Trophoblast cell (in vitro differentiated cells and primary cell): ENCODE measurements around the gene MRAP.
A peak's percentile ranks its signal among the peaks of the same experiment; 100 is the strongest.

Experiments
- DNase-seq, 2 donors: peaks; one replicate each; pipeline ENCODE4 v3.0.0-alpha.2; 2016
- H2AFZ ChIP-seq: 2 replicates; pipeline ENCODE4 v1.6.1; 2013; ENCODE audit warnings: low read length, moderate library complexity, mild to moderate bottlenecking; ENCODE audit not compliant: insufficient read depth, poor library complexity
- H2AK5ac ChIP-seq: 2 replicates; pipeline ENCODE4 v1.6.1; 2013; ENCODE audit warnings: mild to moderate bottlenecking, low read length
- H2BK120ac ChIP-seq: 2 replicates; pipeline ENCODE4 v1.6.1; 2013; ENCODE audit warnings: low read length, mild to moderate bottlenecking, moderate library complexity; ENCODE audit not compliant: insufficient read depth, poor library complexity
- H2BK12ac ChIP-seq: 2 replicates; pipeline ENCODE4 v1.6.1; 2013; ENCODE audit warnings: mild to moderate bottlenecking, low read length, moderate library complexity
- H2BK5ac ChIP-seq: 2 replicates; pipeline ENCODE4 v1.6.1; 2013; ENCODE audit warnings: low read length, low read depth, moderate library complexity, mild to moderate bottlenecking; ENCODE audit not compliant: poor library complexity
- H3K14ac ChIP-seq: 2 replicates; pipeline ENCODE4 v1.6.1; 2013; ENCODE audit warnings: mild to moderate bottlenecking, low read length
- H3K18ac ChIP-seq: 2 replicates; pipeline ENCODE4 v1.6.1; 2013; ENCODE audit warnings: mild to moderate bottlenecking, low read length
- H3K23ac ChIP-seq: 2 replicates; pipeline ENCODE4 v1.6.1; 2013; ENCODE audit warnings: low read length
- H3K27ac ChIP-seq: 2 replicates; pipeline ENCODE4 v1.5.1; 2013; ENCODE audit warnings: low read depth, mild to moderate bottlenecking, inconsistent platforms, low read length, moderate library complexity
- H3K27me3 ChIP-seq: 2 replicates; pipeline ENCODE4 v1.6.1; 2013; ENCODE audit warnings: inconsistent platforms, mild to moderate bottlenecking, low read length, moderate library complexity; ENCODE audit not compliant: insufficient read depth
- H3K36me3 ChIP-seq, 2 experiments: 1 replicate in 1 of 2; 2 replicates in 1 of 2; pipeline ENCODE4 v1.6.1; 2013; ENCODE audit warnings: low read length in 2 of 2, mild to moderate bottlenecking in 2 of 2, moderate library complexity in 1 of 2; ENCODE audit not compliant: insufficient read depth in 2 of 2, control insufficient read depth in 1 of 2
- H3K4ac ChIP-seq: 2 replicates; pipeline ENCODE4 v1.6.1; 2013; ENCODE audit warnings: low read depth, mild to moderate bottlenecking, low read length, moderate library complexity
- H3K4me1 ChIP-seq, 2 experiments: 1 replicate in 1 of 2; 2 replicates in 1 of 2; pipeline ENCODE4 v1.6.1; 2013; ENCODE audit warnings: low read length in 2 of 2, mild to moderate bottlenecking in 2 of 2, moderate library complexity in 1 of 2; ENCODE audit not compliant: insufficient read depth in 2 of 2, control insufficient read depth in 1 of 2
- H3K4me2 ChIP-seq: 2 replicates; pipeline ENCODE4 v1.6.1; 2013; ENCODE audit warnings: inconsistent platforms, mild to moderate bottlenecking, low read length, moderate library complexity
- H3K4me3 ChIP-seq: 2 replicates; pipeline ENCODE4 v1.5.1; 2013; ENCODE audit warnings: mild to moderate bottlenecking, low read depth, low read length, inconsistent platforms
- H3K79me1 ChIP-seq: one replicate; pipeline ENCODE4 v1.6.1; 2013; ENCODE audit warnings: low read length
- H3K79me2 ChIP-seq: 2 replicates; pipeline ENCODE4 v1.6.1; 2013; ENCODE audit warnings: low read length, mild to moderate bottlenecking; ENCODE audit not compliant: control insufficient read depth, insufficient read depth, poor library complexity
- H3K9ac ChIP-seq: 2 replicates; pipeline ENCODE4 v1.6.1; 2013; ENCODE audit warnings: mild to moderate bottlenecking, low read length
- H3K9me3 ChIP-seq: 2 replicates; pipeline ENCODE4 v1.6.1; 2013; ENCODE audit warnings: low read depth, mild to moderate bottlenecking, control low read depth, inconsistent platforms, low read length; ENCODE audit not compliant: insufficient read depth
- H4K12ac ChIP-seq: 2 replicates; pipeline ENCODE4 v1.6.1; 2013; ENCODE audit warnings: low read depth, mild to moderate bottlenecking, low read length, moderate library complexity
- H4K8ac ChIP-seq: 2 replicates; pipeline ENCODE4 v1.6.1; 2013; ENCODE audit warnings: low read depth, mild to moderate bottlenecking, low read length, moderate library complexity
- H4K91ac ChIP-seq: one replicate; pipeline ENCODE4 v1.6.1; 2013; ENCODE audit warnings: low read depth, mild to moderate bottlenecking, low read length, moderate library complexity
- WGBS: extraction: QIAGEN DNeasy Blood & Tissue Kit; methylation state at CpG from one replicate; pipeline ENCODE4 v1.1.7; 2013; ENCODE audit warnings: missing lambda C conversion rate; ENCODE audit not compliant: insufficient read length, insufficient coverage; ENCODE audit errors: extremely low coverage; 5-methylcytosine and 5-hydroxymethylcytosine counted together

MRAP gene

DNA sequence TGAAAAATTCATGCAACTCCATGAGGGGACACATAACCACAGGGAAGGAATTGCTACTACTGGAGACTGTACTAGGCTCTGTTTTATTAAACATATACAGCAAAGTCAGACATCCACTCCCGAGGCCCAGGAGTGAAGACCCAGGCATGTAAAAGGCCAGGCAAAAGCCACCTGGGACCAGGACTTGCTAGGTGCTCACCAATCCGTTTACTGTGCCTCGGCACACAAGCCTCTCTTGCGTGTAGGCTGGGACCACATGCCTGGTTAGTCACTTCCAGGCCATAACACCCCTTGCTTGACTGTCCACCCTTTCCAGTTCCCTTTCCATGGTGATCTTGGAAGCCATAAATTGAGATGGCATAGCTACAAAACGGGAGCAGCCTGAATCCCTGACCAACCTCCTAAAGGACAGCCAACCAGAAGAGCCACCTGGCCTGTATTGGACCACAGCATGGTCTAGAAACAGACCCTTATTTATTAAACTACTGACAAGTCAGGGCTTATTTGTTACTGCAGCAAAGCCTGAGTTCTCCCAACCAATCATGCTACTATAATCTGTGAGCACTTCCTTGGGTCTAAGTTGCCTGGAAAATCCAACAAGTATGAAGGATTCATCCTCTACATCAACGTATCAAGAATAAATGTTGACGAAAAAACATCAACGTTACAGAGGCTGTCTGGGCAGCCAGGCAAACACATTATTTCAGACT, 54.5 kb downstream of the MRAP start:
- no peak overlapping the region for H2BK120ac ChIP-seq
- H3K9me3 ChIP-seq, result no peaks in the 10 kb centered on the region
- H2AK5ac ChIP-seq, result no peak overlapping the region
- no peak overlapping the region for H2BK12ac ChIP-seq
- no peak overlapping the region for H2BK5ac ChIP-seq
- no peaks in the 10 kb centered on the region for H3K79me1 ChIP-seq
- H4K8ac ChIP-seq, result no peak overlapping the region
- H3K4ac ChIP-seq, result no peak overlapping the region
- H4K12ac ChIP-seq, result no peak overlapping the region
- H3K18ac ChIP-seq, result no peak overlapping the region
- H3K23ac ChIP-seq, result no peak overlapping the region
- no peak overlapping the region for H4K91ac ChIP-seq
- no peak overlapping the region for H3K4me2 ChIP-seq
- H3K4me1 ChIP-seq, result peaks cover 14 to 22% of the 10 kb centered on the region in 2 experiments
- peaks cover 40 to 52% of the 10 kb centered on the region in 2 experiments for H3K36me3 ChIP-seq
- no peak overlapping the region for H3K4me3 ChIP-seq
- no peak for DNase-seq
- no peak overlapping the region for H3K9ac ChIP-seq
- H3K79me2 ChIP-seq, result no peaks in the 10 kb centered on the region
- H3K27me3 ChIP-seq, result no peaks in the 10 kb centered on the region
- H3K14ac ChIP-seq, result no peak overlapping the region
- no peak overlapping the region for H2AFZ ChIP-seq
- H3K27ac ChIP-seq, result no peak overlapping the region
- WGBS, result no CpG with 5 or more reads among the region's 8 CpGs

DNA sequence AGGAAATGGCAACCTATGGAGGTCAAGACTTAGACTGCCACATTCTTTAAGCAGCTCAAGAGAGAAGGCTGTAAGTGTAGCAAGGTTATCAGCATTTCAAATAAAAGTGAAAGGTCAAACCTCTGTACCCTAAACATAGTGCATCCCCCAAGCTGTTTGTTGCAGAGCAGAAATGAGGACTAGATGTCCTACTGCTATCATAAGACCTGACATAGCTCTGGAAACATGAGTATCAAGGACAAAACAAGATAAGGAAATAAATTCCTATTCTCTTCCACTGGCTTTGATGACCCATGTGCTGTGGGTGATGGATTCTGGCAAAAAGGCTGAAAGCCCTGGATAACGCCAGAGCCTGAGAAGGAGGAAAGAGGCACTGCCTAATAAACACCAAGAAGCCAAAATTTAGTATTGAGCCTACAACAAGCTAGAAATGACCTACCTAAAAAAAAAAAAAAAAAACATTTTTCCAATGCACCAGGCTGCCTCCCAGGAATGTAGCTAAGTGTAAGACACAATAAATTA, 58.3 kb downstream of the MRAP start:
- H3K18ac ChIP-seq, result no peak overlapping the region
- no peak overlapping the region for H4K12ac ChIP-seq
- no peak overlapping the region for H3K27ac ChIP-seq
- H3K79me1 ChIP-seq, result no peaks in the 10 kb centered on the region
- H2BK5ac ChIP-seq, result no peak overlapping the region
- H3K9me3 ChIP-seq, result no peaks in the 10 kb centered on the region
- no peak overlapping the region for H2AFZ ChIP-seq
- peaks cover 0 to 3% of the 10 kb centered on the region in 2 experiments for H3K4me1 ChIP-seq
- no peak overlapping the region for H2BK12ac ChIP-seq
- no peak overlapping the region for H3K4ac ChIP-seq
- H3K4me3 ChIP-seq, result no peak overlapping the region
- H2BK120ac ChIP-seq, result no peak overlapping the region
- DNase-seq, result no peak
- H3K9ac ChIP-seq, result no peak overlapping the region
- H4K91ac ChIP-seq, result no peak overlapping the region
- no peak overlapping the region for H3K23ac ChIP-seq
- no peaks in the 10 kb centered on the region for H3K79me2 ChIP-seq
- H4K8ac ChIP-seq, result no peak overlapping the region
- no peak overlapping the region for H2AK5ac ChIP-seq
- H3K4me2 ChIP-seq, result no peak overlapping the region
- no peaks in the 10 kb centered on the region for H3K27me3 ChIP-seq
- no peak overlapping the region for H3K14ac ChIP-seq
- peaks cover 44 to 62% of the 10 kb centered on the region in 2 experiments for H3K36me3 ChIP-seq
- no CpG with 5 or more reads among the region's 1 CpG for WGBS

DNA sequence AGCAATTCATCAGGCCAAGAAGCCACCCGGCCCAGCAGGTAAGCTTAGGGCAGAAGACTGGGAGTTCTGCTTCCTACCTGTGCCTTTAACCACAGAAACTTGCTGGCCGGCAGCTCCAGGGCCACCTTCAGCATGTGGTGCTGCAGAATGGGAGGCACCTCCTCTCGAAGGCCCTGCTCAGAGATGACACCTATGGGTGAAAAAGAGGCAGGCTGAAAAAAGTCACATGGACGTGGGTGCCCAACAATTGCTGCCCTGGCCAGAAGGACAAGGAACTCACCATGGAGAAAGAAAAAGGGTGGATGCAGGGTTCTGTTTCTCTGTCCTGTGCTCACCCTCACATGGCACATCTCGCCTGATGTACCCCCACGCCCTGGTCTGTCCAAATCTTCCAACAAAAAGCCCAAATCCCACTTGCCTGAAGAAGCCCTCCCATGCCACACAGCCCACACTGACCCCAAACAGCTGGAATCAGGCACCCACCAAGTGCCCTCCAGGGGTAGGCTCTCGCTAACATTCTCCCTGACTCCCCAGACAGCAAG, 61.1 kb downstream of the MRAP start:
- Histone ChIP-seq H3K27ac (no peak overlapping the region), H3K4me3 (no peak overlapping the region), H4K12ac (no peak overlapping the region), H2BK12ac (no peak overlapping the region), H3K36me3 (peaks cover 41 to 62% of the 10 kb centered on the region in 2 experiments), H2BK120ac (no peak overlapping the region), H3K4ac (no peak overlapping the region), H3K79me1 (no peaks in the 10 kb centered on the region), H3K79me2 (no peaks in the 10 kb centered on the region), H2AFZ (no peak overlapping the region), H3K27me3 (no peaks in the 10 kb centered on the region), H3K14ac (no peak overlapping the region), H4K8ac (no peak overlapping the region), H3K4me1 (no peaks in the 10 kb centered on the region), H3K23ac (no peak overlapping the region), H3K9ac (no peak overlapping the region), H3K18ac (no peak overlapping the region), H3K9me3 (no peaks in the 10 kb centered on the region), H2BK5ac (no peak overlapping the region), H4K91ac (no peak overlapping the region), H3K4me2 (no peak overlapping the region), H2AK5ac (no peak overlapping the region)
- peak in 1 of 2 donors; percentile 31 for DNase-seq
- WGBS, result no CpG with 5 or more reads among the region's 7 CpGs

DNA sequence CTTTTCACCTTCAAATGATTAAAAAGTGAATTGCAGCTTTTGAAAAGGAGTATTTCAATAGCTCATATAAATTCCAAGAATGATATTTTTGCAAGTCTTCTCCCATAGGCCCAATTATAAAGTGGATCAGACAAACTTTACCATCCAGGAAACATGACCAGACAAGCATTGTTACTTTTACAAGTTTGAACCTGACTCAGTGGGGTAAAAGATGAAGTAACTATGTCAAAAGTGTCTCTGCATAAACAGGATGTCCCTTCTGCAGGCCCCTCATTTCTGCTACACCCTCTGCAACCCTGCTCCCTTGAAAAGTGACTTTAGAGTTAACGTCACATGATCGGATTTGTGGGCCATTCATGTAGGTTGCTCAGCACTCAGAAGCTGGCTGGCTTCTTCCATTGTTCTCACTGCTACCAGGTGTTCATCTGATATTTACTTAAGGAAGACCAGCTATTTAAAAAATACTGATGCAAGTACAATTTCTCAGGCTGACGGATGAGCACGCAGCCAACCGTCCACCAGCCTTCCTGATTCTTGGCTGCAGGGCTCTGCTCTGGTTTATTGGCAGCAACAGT, 61.8 kb downstream of the MRAP start:
- H3K23ac ChIP-seq, result no peak overlapping the region
- no peak overlapping the region for H4K8ac ChIP-seq
- H3K4me2 ChIP-seq, result no peak overlapping the region
- DNase-seq, result no peak
- H2BK5ac ChIP-seq, result no peak overlapping the region
- H3K27me3 ChIP-seq, result no peaks in the 10 kb centered on the region
- peaks cover 40 to 63% of the 10 kb centered on the region in 2 experiments for H3K36me3 ChIP-seq
- no peak overlapping the region for H2AK5ac ChIP-seq
- H3K9me3 ChIP-seq, result no peaks in the 10 kb centered on the region
- H3K4me1 ChIP-seq, result no peaks in the 10 kb centered on the region
- no peaks in the 10 kb centered on the region for H3K79me1 ChIP-seq
- H3K14ac ChIP-seq, result no peak overlapping the region
- H4K91ac ChIP-seq, result no peak overlapping the region
- H3K27ac ChIP-seq, result no peak overlapping the region
- WGBS, result no CpG with 5 or more reads among the region's 5 CpGs
- no peak overlapping the region for H3K4me3 ChIP-seq
- no peak overlapping the region for H3K4ac ChIP-seq
- no peak overlapping the region for H2BK12ac ChIP-seq
- H2BK120ac ChIP-seq, result no peak overlapping the region
- H3K79me2 ChIP-seq, result no peaks in the 10 kb centered on the region
- no peak overlapping the region for H3K18ac ChIP-seq
- no peak overlapping the region for H2AFZ ChIP-seq
- no peak overlapping the region for H3K9ac ChIP-seq
- H4K12ac ChIP-seq, result no peak overlapping the region
